ENCODE measurements around the gene SCAMP3.
A peak's percentile ranks its signal among the peaks of the same experiment; 100 is the strongest.

Gene SCAMP3

GRCh38 chr1:155206891-155207805 is 55.0 kb downstream of the SCAMP3 start:
- H3K4me3 ChIP-seq (ENCODE audit: severe bottlenecking), result no peak overlapping the region
- ATAC-seq (ENCODE audit: low read depth), result peak; percentile 56
- H3K27me3 ChIP-seq (ENCODE audit: insufficient read depth, poor library complexity, severe bottlenecking), result no peaks in the 10 kb centered on the region
- peak overlapping the region; percentile 73 for H3K27ac ChIP-seq (ENCODE audit: poor library complexity, severe bottlenecking)
- H3K4me1 ChIP-seq (ENCODE audit: insufficient read depth, poor library complexity, severe bottlenecking), result peaks cover 3% of the 10 kb centered on the region
- no peaks in the 10 kb centered on the region for H3K9me3 ChIP-seq (ENCODE audit: severe bottlenecking)
- no peak for DNase-seq (ENCODE audit: low spot score)
- TF ChIP-seq CTCF (IDR thresholded peaks at IDR 0.05; ENCODE audit: poor library complexity, severe bottlenecking), result peak; percentile 88
- peaks cover 8% of the 10 kb centered on the region; the same call in 1 of the 2 replicates for H3K36me3 ChIP-seq (ENCODE audit: low read depth)

Data from RWPE2 (cell line).